Thyroid gland (tissue), 4 donors: ENCODE measurements around the gene ZBTB12.
"Not testable (repeated sequence)": the region's sequence is repeated elsewhere in the genome, so short reads cannot be mapped to it uniquely, and the experiment has no call there.

ENCODE experiments used
- CTCF ChIP-seq, 6 experiments: fragments of 200-600 bp in 3 of 6; fragments of 450-650 bp in 3 of 6; sonication (generic) in 3 of 6; IDR thresholded peaks; one replicate each; pipeline ENCODE4 v1.5.1; 2016 to 2019; ENCODE audit warnings: antibody characterized with exemption in 6 of 6, mild to moderate bottlenecking in 2 of 6, inconsistent platforms in 1 of 6, moderate library complexity in 1 of 6
- POLR2A ChIP-seq, 2 donors: fragments of 450-650 bp; IDR thresholded peaks; one replicate each; pipeline ENCODE4 v1.6.1; 2017; ENCODE audit warnings: antibody characterized with exemption in 2 of 2, mild to moderate bottlenecking in 2 of 2, moderate library complexity in 1 of 2

DNA sequence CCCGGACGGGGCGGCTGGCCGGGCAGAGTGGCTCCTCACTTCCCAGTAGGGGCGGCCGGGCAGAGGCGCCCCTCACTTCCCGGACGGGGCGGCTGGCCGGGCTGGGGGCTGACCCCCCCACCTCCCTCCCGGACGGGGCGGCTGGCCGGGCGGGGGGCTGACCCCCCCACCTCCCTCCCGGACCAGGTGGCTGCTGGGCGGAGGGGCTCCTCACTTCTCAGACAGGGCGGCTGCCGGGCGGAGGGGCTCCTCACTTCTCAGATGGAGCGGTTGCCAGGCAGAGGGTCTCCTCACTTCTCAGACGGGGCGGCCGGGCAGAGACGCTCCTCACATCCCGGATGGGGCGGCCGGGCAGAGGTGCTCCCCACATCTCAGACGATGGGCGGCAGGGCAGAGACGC, 30.3 kb upstream of the ZBTB12 start:
- TF ChIP-seq CTCF, POLR2A (IDR thresholded peaks at IDR 0.05): not testable (repeated sequence)
